GM21447 (cell line): ENCODE results near the gene CAMK2D.
"Not testable (repeated sequence)": the region's sequence is repeated elsewhere in the genome, so short reads cannot be mapped to it uniquely, and the experiment has no call there.

Source experiments
- ATAC-seq: cut with Tn5 transposase; IDR thresholded peaks from one replicate; pipeline ENCODE4 v1.9.1; 2021; ENCODE audit not compliant: unreplicated experiment

The CAMK2D gene

GRCh38 chr4:113687067-113687718, 74.3 kb downstream of the CAMK2D start:
- no peak for ATAC-seq

- not testable (repeated sequence) for ATAC-seq
Measured at GRCh38 chr4:113685157-113685556, 76.4 kb downstream of the CAMK2D start.

GRCh38 chr4:113684534-113685091, 76.9 kb downstream of the CAMK2D start:
- no peak for ATAC-seq

GRCh38 chr4:113682730-113683537, 78.6 kb downstream of the CAMK2D start:
- ATAC-seq = peak; percentile 97

- no peak for ATAC-seq
Measured at GRCh38 chr4:113678641-113679040, 82.9 kb downstream of the CAMK2D start.

- no peak for ATAC-seq
Measured at GRCh38 chr4:113677325-113677724, 84.2 kb downstream of the CAMK2D start.

GRCh38 chr4:113675731-113676697, 85.5 kb downstream of the CAMK2D start:
- no peak for ATAC-seq

GRCh38 chr4:113674733-113675132, 86.8 kb downstream of the CAMK2D start:
- no peak for ATAC-seq

GRCh38 chr4:113674251-113674650, 87.3 kb downstream of the CAMK2D start:
- ATAC-seq = no peak

GRCh38 chr4:113673450-113673849, 88.1 kb downstream of the CAMK2D start:
- peak; percentile 82 for ATAC-seq

GRCh38 chr4:113666386-113667114, 95.0 kb downstream of the CAMK2D start:
- ATAC-seq = no peak

GRCh38 chr4:113665036-113665435, 96.5 kb downstream of the CAMK2D start:
- ATAC-seq = no peak

- ATAC-seq = no peak
Measured at GRCh38 chr4:113662581-113662980, 99.0 kb downstream of the CAMK2D start.

GRCh38 chr4:113659127-113659526, 102.4 kb downstream of the CAMK2D start:
- no peak for ATAC-seq

GRCh38 chr4:113657586-113658233, 103.8 kb downstream of the CAMK2D start:
- no peak for ATAC-seq

- ATAC-seq = no peak
Measured at GRCh38 chr4:113653871-113654270, 107.7 kb downstream of the CAMK2D start.

- no peak for ATAC-seq
Measured at GRCh38 chr4:113646442-113646822, 115.1 kb downstream of the CAMK2D start.

- ATAC-seq = no peak
Measured at GRCh38 chr4:113645771-113646441, 115.6 kb downstream of the CAMK2D start.

GRCh38 chr4:113645288-113645687, 116.2 kb downstream of the CAMK2D start:
- ATAC-seq = no peak
